Neutrophil (primary cell): Measurements from ENCODE around the gene SATB2.

ENCODE experiments used
- H3K27ac ChIP-seq: fragments of 200-600 bp; sonication (generic); 2 replicates; pipeline ENCODE4 v1.5.1; 2016; ENCODE audit warnings: mild to moderate bottlenecking, moderate library complexity
- H3K27me3 ChIP-seq: fragments of 200-600 bp; sonication (generic); 2 replicates; pipeline ENCODE4 v1.6.0; 2016; ENCODE audit warnings: mild to moderate bottlenecking
- H3K36me3 ChIP-seq: fragments of 200-600 bp; sonication (generic); 2 replicates; pipeline ENCODE4 v1.5.1; 2017
- H3K4me1 ChIP-seq, 2 experiments: fragments of 200-600 bp in 1 of 2; sonication (generic) in 1 of 2; 1 replicate in 1 of 2; 2 replicates in 1 of 2; pipeline versions ENCODE4 v1.5.1 to v1.6.1; 2013 to 2016; ENCODE audit warnings: low read depth in 1 of 2, low read length in 1 of 2, mild to moderate bottlenecking in 1 of 2, moderate library complexity in 1 of 2; ENCODE audit not compliant: control insufficient read depth in 1 of 2, insufficient read depth in 1 of 2
- H3K4me3 ChIP-seq, 2 experiments: fragments of 200-600 bp in 1 of 2; sonication (generic) in 1 of 2; 1 replicate in 1 of 2; 2 replicates in 1 of 2; pipeline ENCODE4 v1.5.1; 2013 to 2016; ENCODE audit warnings: low read depth in 1 of 2, low read length in 1 of 2, mild to moderate bottlenecking in 1 of 2, moderate library complexity in 1 of 2
- H3K9me3 ChIP-seq: fragments of 200-600 bp; sonication (generic); 2 replicates; pipeline ENCODE4 v1.5.1; 2016
- TF ChIP-seq, protein P1 (sequence below): fragments of 200-600 bp; sonication (generic); IDR thresholded peaks from 2 replicates; pipeline ENCODE4 v1.5.1; 2016; ENCODE audit warnings: antibody characterized with exemption

SATB2 gene

DNA sequence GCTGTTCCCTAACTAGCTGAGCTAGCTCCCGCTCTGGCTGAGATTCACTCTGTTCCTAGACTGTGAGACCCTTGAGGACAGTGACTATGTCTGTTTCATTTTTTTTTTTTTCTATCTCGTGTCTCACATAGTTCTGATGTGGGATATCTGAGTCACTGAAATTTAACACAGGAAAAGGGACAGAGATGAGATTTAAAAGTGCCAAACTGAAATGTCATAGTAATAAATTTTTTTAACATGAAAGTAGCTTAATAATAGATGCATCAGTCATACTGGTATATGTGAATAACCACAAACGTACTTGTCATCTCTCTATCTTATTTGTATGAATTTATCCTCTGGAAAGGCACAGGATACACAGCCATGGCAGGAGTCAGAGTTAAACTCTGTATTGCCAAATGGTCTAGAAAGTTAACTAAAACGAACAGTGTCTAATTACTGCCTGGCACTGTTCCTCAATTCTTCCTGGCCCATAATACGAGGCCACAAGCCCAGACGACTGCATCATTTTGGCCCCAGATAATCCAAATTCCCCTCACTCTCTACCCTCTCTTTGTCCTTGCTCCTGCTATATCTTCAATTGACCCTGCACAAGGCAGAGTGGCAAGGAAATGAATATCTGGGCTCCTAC is 87.5 kb downstream of the SATB2 start:
- Histone ChIP-seq H3K4me1 (no peaks in the 10 kb centered on the region), H3K36me3 (no peaks in the 10 kb centered on the region), H3K4me3 (no peak overlapping the region), H3K9me3 (no peaks in the 10 kb centered on the region), H3K27me3 (no peaks in the 10 kb centered on the region), H3K27ac (no peak overlapping the region)
- TF ChIP-seq, protein P1, sequence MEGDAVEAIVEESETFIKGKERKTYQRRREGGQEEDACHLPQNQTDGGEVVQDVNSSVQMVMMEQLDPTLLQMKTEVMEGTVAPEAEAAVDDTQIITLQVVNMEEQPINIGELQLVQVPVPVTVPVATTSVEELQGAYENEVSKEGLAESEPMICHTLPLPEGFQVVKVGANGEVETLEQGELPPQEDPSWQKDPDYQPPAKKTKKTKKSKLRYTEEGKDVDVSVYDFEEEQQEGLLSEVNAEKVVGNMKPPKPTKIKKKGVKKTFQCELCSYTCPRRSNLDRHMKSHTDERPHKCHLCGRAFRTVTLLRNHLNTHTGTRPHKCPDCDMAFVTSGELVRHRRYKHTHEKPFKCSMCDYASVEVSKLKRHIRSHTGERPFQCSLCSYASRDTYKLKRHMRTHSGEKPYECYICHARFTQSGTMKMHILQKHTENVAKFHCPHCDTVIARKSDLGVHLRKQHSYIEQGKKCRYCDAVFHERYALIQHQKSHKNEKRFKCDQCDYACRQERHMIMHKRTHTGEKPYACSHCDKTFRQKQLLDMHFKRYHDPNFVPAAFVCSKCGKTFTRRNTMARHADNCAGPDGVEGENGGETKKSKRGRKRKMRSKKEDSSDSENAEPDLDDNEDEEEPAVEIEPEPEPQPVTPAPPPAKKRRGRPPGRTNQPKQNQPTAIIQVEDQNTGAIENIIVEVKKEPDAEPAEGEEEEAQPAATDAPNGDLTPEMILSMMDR, result no peak

- TF ChIP-seq, protein P1, result no peak
- Histone ChIP-seq H3K27ac (no peak overlapping the region), H3K36me3 (no peaks in the 10 kb centered on the region)
Observed at GRCh38 chr2:199366406-199366805, 91.3 kb downstream of the SATB2 start.

DNA sequence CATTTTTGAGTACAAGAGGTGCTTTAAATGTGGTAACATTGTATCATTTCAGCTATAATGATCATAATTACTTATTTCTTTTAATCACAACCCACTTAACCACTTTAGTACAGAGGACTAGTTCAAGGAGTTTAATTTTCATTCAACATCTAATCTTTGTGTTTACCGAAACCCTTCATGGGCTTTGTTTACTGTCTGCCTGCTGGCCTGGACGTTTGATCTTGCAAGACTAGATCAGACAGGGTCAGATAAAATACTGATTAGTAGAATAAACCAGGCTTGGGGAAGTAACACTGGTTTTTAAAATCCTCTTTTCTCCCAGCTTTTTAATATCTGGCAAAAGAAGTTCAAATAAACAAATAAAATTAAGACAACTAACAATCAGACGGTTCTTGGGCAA is 93.6 kb downstream of the SATB2 start:
- TF ChIP-seq, protein P1, result no peak
- Histone ChIP-seq H3K27me3 (no peaks in the 10 kb centered on the region), H3K4me1 (no peaks in the 10 kb centered on the region), H3K4me3 (no peak overlapping the region), H3K36me3 (no peaks in the 10 kb centered on the region), H3K27ac (no peak overlapping the region), H3K9me3 (no peaks in the 10 kb centered on the region)

More at GRCh38 chr2:199366406-199366805, 91.3 kb downstream of the SATB2 start:
- Histone ChIP-seq H3K9me3 (no peaks in the 10 kb centered on the region), H3K4me3 (no peak overlapping the region), H3K27me3 (no peaks in the 10 kb centered on the region), H3K4me1 (no peaks in the 10 kb centered on the region)

DNA sequence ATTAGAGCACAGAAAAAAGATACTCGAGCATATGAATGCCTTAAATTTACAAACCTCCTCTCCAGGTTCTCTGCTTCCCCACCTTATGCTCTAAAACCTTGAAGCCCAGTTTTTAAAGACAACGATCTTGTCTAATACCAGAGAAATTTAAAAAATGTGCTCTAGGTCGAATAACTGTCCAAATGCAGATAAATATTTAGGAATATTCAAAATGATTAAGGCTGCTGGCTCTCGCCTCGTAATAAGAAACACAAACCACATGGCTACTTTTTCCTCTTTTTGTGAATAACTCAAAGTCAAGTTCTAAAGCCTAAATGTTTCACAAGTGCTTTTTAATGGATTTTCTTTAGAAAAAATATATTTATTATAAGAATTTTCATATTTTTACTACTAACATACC is 101.3 kb downstream of the SATB2 start:
- H3K27ac ChIP-seq, result no peak overlapping the region
- no peaks in the 10 kb centered on the region for H3K4me1 ChIP-seq
- TF ChIP-seq, protein P1, result no peak
- no peak overlapping the region for H3K4me3 ChIP-seq
- no peaks in the 10 kb centered on the region for H3K9me3 ChIP-seq
- H3K27me3 ChIP-seq, result no peaks in the 10 kb centered on the region
- no peaks in the 10 kb centered on the region for H3K36me3 ChIP-seq

DNA sequence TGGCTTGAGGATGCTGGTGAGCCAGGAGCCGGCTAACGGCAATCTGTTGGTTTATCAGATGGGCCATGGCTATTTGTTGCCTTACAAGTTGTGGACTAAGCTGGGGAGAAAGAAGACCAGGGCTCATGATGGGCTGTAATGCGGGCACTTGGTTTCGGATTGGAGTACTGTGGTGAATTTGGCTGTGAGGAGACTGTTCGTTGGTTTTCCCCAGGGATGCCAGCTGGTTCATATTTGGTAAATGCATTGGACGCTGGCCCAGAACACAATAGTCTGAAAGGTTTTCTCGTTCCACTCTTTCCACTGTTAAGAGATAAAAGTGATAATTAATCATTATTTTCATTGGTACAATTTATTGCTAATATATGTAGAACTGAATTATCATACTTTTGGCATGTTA is 108.9 kb downstream of the SATB2 start:
- no peak overlapping the region for H3K27ac ChIP-seq
- no peaks in the 10 kb centered on the region for H3K27me3 ChIP-seq
- no peaks in the 10 kb centered on the region for H3K4me1 ChIP-seq
- no peaks in the 10 kb centered on the region for H3K9me3 ChIP-seq
- TF ChIP-seq, protein P1, result no peak
- H3K4me3 ChIP-seq, result no peak overlapping the region
- H3K36me3 ChIP-seq, result no peaks in the 10 kb centered on the region
